GM18907 (cell line): ENCODE data around the gene CDC25A.
A peak's percentile ranks its signal among the peaks of the same experiment; 100 is the strongest.

Experiments used
- ATAC-seq: cut with Tn5 transposase; IDR thresholded peaks from one replicate; pipeline ENCODE4 v1.9.1; 2021; ENCODE audit warnings: mild to moderate bottlenecking, moderate library complexity; ENCODE audit not compliant: unreplicated experiment

CDC25A gene

GRCh38 chr3:48112108-48112791 lies 76.0 kb downstream of the CDC25A start:
- peak; percentile 87 for ATAC-seq

GRCh38 chr3:48110463-48110862 lies 77.8 kb downstream of the CDC25A start:
- no peak for ATAC-seq

- no peak for ATAC-seq
Observed at GRCh38 chr3:48107227-48107626, 81.0 kb downstream of the CDC25A start.
